AG20443 (cell line): ENCODE data around the gene PPM1N.
A peak's percentile ranks its signal among the peaks of the same experiment; 100 is the strongest.

Source experiments
- DNase-seq: peaks from one replicate; pipeline ENCODE4 v3.0.0; 2012; ENCODE audit warnings: low spot score, mixed read lengths

Gene PPM1N

GRCh38 chr19:45498411-45499195 is at the start of gene PPM1N:
Gene PPM1N, plus strand, starts transcription at chr19:45498443. Its CDS starts 30 bp downstream, at chr19:45498473.
- peak; percentile 33 for DNase-seq

- no peak for DNase-seq
Observed at GRCh38 chr19:45448887-45449299, 49.4 kb upstream of the PPM1N start.

- no peak for DNase-seq
Observed at GRCh38 chr19:45450012-45450333, 48.3 kb upstream of the PPM1N start.

GRCh38 chr19:45451131-45451849 is 47.0 kb upstream of the PPM1N start:
- peak; percentile 42 for DNase-seq

GRCh38 chr19:45451850-45452387 is 46.3 kb upstream of the PPM1N start:
- no peak for DNase-seq

- DNase-seq = peak; percentile 93
Observed at GRCh38 chr19:45455707-45456499, 42.3 kb upstream of the PPM1N start.

GRCh38 chr19:45456500-45456815 is 41.8 kb upstream of the PPM1N start:
- DNase-seq = no peak

GRCh38 chr19:45457776-45458175 is 40.5 kb upstream of the PPM1N start:
- no peak for DNase-seq

GRCh38 chr19:45460807-45461347 is 37.4 kb upstream of the PPM1N start:
- DNase-seq = no peak

GRCh38 chr19:45462174-45462573 is 36.1 kb upstream of the PPM1N start:
- no peak for DNase-seq

- no peak for DNase-seq
Observed at GRCh38 chr19:45463241-45463640, 35.0 kb upstream of the PPM1N start.

- no peak for DNase-seq
Observed at GRCh38 chr19:45464274-45464673, 34.0 kb upstream of the PPM1N start.

- DNase-seq = no peak
Observed at GRCh38 chr19:45464852-45465441, 33.3 kb upstream of the PPM1N start.

- DNase-seq = peak; percentile 12
Observed at GRCh38 chr19:45467115-45467455, 31.2 kb upstream of the PPM1N start.

- peak; percentile 95 for DNase-seq
Observed at GRCh38 chr19:45467456-45468158, 30.6 kb upstream of the PPM1N start, which contains the start of gene FOSB. Gene FOSB, plus strand, starts transcription at chr19:45467996. Its CDS starts 591 bp downstream, at chr19:45468587.

GRCh38 chr19:45468159-45468651 is 30.0 kb upstream of the PPM1N start:
- peak; percentile 14 for DNase-seq

- DNase-seq = no peak
Observed at GRCh38 chr19:45468803-45469131, 29.5 kb upstream of the PPM1N start.

GRCh38 chr19:45469132-45469944 is 28.9 kb upstream of the PPM1N start:
- peak; percentile 78 for DNase-seq

GRCh38 chr19:45469945-45470761 is 28.1 kb upstream of the PPM1N start:
- DNase-seq = peak; percentile 44

GRCh38 chr19:45470762-45471081 is 27.5 kb upstream of the PPM1N start:
- DNase-seq = no peak
